Hypothalamus (tissue), 51 donors: ENCODE measurements around the gene SVOP.
"Not testable (repeated sequence)": the region's sequence is repeated elsewhere in the genome, so short reads cannot be mapped to it uniquely, and the experiment has no call there.

ENCODE experiments used
- DNase-seq, 51 donors: peaks; one replicate each; lab custom pipeline; 2025; lab: John Stamatoyannopoulos, UW

Gene SVOP, protein sequence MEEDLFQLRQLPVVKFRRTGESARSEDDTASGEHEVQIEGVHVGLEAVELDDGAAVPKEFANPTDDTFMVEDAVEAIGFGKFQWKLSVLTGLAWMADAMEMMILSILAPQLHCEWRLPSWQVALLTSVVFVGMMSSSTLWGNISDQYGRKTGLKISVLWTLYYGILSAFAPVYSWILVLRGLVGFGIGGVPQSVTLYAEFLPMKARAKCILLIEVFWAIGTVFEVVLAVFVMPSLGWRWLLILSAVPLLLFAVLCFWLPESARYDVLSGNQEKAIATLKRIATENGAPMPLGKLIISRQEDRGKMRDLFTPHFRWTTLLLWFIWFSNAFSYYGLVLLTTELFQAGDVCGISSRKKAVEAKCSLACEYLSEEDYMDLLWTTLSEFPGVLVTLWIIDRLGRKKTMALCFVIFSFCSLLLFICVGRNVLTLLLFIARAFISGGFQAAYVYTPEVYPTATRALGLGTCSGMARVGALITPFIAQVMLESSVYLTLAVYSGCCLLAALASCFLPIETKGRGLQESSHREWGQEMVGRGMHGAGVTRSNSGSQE

DNA sequence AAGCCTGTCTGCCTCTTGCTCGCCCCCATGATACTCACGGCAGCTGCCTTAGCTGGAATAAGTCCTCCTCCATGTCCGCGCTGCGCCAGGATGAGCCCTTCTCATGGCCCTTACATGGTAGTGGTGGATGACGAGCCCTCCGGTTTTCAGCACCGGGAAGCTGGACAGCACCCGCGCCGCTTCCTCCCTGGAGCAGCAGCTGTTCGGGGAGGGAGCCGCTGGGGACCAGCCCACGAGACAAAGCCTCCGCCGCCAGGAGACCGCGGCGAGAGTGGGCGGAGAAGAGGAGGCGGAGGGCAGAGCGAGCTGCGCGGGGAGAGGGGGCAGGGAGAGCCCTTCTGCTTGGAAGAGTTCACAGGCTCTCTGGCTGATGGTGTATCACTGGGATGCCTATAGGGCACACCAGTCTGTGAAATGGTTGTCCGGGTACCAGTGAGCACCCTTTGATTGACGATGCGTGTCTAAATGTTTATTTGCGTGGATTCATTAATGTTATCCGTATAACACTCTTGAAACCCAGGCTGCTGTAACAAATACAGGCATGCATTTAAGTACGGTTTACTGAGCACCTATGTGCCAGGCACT is at the start of gene SVOP:
TSS of gene SVOP (minus strand) at position 273 of the 585 bp plus-strand sequence. CDS start at position 73, 200 bp downstream.
- peak; percentile 5 to 87 (median 72) for DNase-seq

DNA sequence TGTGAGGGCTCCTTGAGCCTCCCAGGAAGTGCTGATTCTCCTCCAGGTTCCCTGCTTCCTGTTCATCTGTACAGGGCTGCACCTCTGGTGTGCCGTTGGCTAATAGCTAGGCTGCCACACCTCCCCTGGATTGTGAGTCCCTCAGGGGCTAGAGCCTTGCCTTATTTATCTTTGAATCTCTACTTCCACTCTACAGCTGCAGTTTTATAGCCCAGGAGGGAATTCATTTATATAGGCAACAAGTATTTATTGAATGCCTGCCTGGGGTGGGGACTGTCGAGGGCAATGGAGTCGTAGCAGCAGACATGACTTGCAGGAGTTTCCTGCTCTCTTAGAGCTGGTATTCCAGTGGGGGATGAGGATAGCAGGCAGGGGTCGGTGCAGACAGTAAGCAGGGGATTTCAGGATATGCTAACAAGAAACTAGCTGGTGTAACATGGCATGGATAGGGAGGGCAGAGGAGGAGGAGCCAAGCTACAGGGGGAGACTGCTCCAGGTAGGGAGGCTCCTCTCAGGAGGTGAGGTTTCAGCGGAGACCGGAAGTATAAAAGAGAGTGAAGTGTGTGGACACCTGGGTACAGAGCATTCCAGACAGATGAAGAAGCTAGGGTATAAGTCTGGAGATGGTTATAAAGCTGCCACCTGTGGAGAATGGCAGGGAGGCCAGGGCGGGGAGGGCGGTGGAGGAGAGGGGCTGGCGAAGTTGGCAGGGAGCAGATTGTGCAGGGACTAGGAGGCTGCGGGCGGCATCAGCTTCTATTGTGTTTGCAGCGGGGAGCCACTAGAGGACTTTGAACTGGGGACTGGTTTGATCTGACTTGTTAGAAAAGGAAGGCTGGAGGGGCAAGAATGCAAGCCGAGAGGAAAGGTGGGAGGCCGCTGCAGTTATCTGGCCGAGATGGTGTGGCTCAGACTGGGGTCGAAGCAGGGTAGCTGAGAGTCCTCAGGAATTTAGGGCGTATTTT is 48.7 kb upstream of the SVOP start:
- DNase-seq, result no peak

DNA sequence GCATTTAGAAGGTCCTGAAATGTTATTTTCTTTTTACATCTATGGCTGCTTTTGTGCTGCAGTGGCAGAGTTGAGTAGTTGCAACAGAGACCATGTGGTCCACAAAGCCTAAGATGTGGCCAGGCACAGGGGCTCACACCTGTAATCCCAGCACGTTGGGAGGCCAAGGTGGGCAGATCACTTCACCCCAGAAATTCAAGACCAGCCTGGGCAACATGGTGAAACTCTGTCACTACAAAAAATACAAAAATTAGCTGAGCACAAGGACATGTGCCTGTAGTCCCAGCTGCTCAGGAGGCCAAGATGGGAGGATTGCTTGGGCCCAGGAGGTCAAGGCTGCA is 45.0 kb upstream of the SVOP start:
- no peak for DNase-seq

DNA sequence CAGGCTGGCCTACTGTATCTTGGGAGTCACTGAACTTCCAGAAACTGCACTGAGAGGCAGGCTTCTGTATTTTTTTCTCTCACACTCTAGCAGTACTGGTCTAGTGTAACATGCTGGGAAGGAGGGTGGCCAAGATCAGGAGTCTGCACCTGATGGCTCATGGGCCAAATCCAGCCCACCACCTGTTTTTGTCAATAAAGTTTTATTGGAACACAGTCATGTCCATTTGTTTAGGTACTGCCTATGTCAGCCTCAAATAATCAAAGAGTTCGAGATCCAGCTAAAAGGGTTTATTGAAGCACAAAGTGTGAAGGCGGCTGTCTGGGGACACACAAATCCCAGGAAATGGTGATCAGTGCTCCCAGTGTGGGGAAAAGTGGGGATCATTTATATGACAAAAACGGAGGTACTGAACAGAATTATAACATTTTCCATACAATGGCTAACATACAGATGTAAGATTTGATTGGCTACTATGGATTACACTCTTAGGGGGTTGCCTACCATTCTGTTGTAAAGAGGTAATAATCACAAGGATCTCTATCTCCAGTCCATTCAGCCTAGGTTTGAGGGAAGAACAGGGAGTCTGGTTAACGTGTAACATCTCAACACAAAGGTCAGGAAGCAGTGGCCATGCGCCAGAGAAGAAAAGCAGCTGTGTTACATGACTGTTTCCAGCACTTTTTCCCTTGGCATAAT is 44.4 kb upstream of the SVOP start:
- DNase-seq, result no peak

- DNase-seq, result no peak
These were observed 43.3 kb upstream of the SVOP start for GRCh38 chr12:109064143-109064542.

DNA sequence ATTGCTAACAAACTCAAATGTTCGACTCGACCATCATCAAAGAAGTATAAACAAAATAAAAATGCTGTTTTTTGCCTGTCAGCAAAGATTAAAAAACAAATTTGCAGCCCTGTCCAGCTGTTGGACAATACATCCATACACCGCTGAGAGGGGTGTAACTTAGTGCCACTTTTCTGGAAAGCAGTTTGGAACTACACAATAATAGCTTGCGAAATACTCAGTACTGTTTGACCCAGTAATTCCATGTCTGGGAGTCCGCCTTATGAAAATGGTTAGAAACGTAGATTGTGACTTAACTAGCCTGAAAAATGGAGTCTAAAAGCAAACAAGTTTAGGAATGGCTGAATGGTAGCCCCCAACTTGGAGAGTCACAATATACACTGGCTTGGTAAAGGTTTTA is 37.9 kb upstream of the SVOP start:
- no peak for DNase-seq

DNA sequence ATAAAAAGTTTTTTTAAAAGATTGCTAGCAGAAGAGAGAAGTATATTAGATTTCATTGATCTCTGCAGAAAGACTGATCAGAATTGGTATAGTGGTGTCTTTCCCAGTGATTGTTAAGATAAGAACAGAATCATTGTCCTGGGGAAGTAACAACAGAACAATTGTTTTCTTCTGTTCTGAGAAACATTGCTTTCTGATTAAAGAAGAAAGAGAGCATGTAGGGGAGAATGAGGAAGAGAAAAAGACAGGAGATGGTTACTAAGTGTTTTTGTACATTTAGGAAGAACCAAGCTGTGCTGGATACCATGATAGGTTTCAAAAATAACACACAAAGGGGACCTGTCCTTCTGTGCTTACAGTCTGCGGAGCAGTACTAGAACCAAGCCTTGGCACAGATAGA is 36.5 kb upstream of the SVOP start:
- DNase-seq, result peak in 2 of 51 donors; percentile 22 to 51

DNA sequence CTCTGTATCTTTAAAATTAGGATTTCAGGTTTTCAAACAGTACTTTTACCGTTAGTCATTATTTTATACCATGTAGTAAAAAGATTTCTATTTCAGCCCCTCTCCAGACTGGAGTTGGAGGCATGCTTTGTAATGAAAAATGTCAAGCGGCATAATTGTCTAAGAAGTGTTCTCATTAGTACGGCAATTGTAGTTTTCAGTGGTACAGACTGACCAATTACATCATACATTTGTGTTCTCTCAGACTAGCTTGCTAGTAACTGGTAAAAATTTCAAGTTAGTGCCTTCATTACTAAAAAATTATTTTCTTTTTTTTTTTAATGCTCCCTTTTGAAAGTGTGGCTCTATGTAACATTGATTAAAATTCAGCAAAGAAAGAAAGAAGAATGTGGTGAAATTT is 36.0 kb upstream of the SVOP start:
- peak in 1 of 51 donors; percentile 13 for DNase-seq

DNA sequence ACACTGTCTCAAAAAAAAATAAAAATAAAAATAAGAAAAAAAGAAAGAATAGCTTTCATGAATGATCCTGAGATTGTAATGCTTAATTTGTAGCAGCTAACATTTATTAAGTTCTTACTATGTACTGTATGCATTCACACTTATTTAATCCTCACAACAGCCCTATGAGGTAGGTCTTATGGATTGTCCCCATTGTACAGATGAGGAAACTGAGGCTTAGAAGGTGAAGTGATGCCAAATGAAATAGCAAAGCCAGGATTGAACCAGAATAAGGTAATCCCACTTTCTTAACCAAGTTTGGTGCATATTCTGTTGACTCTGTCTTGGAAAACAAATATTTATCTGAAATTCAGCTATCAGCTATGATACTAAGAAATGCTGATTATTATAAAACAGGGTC is 33.7 kb upstream of the SVOP start:
- DNase-seq, result no peak

- not testable (repeated sequence) for DNase-seq
These were observed 33.3 kb upstream of the SVOP start for GRCh38 chr12:109054124-109054513.

DNA sequence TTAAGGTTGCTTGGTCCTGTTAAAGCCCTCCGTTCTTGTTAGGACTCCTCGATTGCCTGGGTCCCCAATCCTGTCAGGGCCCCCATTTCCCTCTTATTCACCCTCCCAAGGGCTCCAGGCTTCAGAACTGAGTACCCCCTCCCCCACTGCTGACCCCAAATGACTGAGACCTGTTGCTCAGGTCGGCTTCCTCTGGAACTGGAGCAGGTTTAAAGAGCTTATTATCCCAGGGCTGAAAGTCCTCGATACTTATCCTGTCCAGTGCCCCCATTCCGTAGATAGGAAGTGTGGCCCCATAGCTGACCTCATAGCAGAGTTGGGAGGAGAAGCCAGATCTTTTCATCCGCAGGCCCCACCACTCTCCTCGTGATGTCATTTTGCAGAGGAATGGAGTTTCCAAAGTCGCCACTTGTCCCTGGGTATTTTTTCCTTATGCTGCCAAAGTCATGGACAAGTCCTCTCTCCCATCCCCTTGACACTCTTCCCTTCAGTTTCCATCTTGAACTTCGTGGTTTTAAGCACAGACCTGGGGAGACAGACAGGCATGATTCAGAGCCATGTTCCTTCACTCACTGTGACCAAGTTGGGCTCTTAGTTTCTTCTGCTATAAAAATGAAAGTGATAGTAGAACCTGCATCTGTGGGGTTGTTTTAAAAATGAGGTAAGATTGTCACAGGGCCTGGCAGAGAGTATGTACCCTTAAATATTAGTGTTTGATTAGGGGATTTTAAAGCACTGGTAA is 32.7 kb upstream of the SVOP start:
- DNase-seq, result no peak

GRCh38 chr12:109052414-109053323 is 31.8 kb upstream of the SVOP start, which contains the start of gene USP30:
USP30 (plus strand) TSS chr12:109052576; CDS start chr12:109052679, 103 bp downstream.
- DNase-seq, result peak; percentile 38 to 92 (median 75)

- no peak for DNase-seq
These were observed 31.2 kb upstream of the SVOP start for GRCh38 chr12:109052097-109052413.

DNA sequence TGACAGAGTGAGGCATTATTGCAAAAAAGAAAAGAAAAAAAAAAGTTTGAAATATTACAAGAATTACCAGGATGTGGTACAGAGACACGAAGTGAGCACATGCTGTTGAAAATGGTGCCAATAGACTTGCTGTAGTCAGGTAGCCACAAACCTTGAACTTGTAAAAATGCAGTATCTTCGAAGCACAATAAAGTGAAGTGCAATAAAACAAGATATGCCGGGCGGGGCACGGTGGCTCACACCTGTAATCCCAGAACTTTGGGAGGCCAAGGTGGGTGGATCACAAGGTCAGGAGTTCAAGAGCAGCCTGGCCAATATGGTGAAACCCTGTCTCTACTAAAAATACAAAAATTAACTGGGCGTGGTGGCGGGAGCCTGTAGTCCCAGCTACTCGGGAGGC is 28.9 kb upstream of the SVOP start:
- not testable (repeated sequence) for DNase-seq

DNA sequence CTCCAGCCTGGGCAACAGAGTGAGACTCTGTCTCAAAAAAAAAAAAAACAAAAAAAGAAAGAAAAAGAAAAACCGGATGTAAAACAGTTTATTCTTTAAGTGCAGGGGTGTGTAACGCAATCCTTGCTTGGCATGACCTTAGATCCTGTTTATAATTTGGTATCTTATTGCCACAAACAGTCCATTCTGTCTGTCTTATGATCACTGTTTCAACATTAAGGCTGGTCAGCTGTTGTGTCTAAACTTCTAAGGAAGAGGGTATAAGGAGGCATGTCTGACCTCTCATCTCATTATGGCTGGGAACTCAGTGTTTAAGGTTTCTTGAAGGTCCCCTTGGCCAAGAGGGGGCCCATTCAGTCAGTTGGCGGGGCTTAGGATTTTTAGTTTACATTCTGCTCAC is 27.8 kb upstream of the SVOP start:
- DNase-seq, result not testable (repeated sequence)

GRCh38 chr12:109047081-109047805 is 26.4 kb upstream of the SVOP start:
- DNase-seq, result no peak

GRCh38 chr12:109044241-109044640 is 23.4 kb upstream of the SVOP start:
- no peak for DNase-seq

GRCh38 chr12:109036975-109037374 is 16.1 kb upstream of the SVOP start:
- DNase-seq, result no peak
